ENCODE results near the gene AFF3.

The AFF3 gene

DNA sequence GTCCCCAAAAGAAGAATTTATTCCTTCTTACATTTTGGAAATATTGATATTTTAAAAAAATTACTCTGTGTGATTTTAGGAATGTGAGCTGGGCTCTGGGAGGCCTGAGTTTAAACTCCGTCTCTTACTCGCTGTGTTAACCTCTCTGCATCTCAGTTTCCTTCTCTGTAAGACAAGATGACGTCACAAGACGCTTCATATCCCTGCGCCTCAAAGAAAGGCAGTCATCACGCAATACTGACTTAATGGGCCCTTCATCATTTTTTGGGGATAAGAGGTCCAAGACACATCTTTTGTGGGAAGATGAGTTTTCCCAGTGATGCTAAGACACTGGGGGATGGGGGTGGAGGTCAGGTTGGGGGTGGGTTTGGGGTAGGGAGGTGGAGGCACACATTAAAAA is 320.4 kb downstream of the AFF3 start:
- DNase-seq (ENCODE audit: low read depth): peak; percentile 40

DNA sequence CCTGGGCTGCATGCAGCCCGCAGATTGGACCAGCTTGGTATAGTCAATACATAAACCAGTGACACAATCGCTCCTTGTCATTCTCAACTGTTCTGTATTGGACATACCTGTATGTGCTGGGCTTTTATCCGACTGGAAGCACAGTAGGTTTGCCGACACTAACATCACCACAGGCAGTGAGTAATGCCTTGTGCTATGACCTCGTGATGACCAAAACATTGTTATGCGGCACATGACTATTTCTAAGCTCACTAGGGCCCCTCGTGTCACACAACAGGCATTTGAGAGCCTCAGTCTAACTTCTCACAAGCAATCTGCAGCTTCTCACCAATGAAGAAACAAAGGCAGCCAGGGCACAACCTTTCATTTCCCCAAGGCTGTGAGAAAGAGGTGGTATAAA is 320.8 kb downstream of the AFF3 start:
- DNase-seq (ENCODE audit: low read depth): peak; percentile 97

- DNase-seq (ENCODE audit: low read depth): no peak
These were observed 321.4 kb downstream of the AFF3 start for GRCh38 chr2:99821039-99821438.

- no peak for DNase-seq (ENCODE audit: low read depth)
These were observed 322.6 kb downstream of the AFF3 start for GRCh38 chr2:99819766-99820165.

GRCh38 chr2:99818842-99819241 is 323.5 kb downstream of the AFF3 start:
- peak; percentile 66 for DNase-seq (ENCODE audit: low read depth)

- DNase-seq (ENCODE audit: low read depth): no peak
These were observed 325.5 kb downstream of the AFF3 start for GRCh38 chr2:99816908-99817307.

GRCh38 chr2:99812426-99812825 is 330.0 kb downstream of the AFF3 start:
- no peak for DNase-seq (ENCODE audit: low read depth)

DNA sequence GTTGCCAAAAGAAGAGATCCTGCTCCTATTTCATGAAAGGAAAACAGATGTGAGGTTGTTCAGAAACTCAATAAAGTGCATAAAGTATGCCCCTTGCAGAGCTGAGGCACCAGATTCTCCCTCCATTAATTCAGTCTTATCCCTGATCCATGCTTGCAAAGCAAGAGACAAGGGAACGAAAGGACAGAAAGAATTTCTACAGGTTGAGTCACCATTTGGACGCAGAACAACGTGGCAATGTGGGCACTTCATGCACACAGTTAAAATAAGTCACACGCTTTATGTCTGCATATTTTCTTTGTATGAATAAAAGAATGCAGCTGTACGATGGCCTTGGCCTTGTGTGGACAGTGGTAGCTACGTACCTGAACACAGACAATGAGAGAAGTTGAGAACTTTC is 330.8 kb downstream of the AFF3 start:
- peak; percentile 89 for DNase-seq (ENCODE audit: low read depth)

DNA sequence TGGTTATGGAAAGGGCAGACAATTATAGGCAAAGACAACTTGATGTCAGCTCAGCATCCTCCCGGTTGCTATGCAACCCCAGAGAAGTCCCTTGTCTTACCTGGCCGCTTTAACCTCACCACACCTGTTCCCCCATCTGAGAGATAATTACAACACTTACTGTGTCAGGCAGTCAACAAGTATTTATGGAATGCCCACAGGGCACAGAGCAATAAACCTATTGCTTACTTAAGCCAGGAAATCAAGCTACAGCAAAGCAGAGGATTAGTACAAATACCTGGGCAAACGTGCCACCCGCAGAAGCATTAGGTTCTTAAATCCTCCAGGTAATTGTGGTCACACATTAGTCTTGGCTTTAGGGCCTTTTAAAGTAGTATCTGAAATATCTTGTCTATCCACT is 332.2 kb downstream of the AFF3 start:
- no peak for DNase-seq (ENCODE audit: low read depth)

DNA sequence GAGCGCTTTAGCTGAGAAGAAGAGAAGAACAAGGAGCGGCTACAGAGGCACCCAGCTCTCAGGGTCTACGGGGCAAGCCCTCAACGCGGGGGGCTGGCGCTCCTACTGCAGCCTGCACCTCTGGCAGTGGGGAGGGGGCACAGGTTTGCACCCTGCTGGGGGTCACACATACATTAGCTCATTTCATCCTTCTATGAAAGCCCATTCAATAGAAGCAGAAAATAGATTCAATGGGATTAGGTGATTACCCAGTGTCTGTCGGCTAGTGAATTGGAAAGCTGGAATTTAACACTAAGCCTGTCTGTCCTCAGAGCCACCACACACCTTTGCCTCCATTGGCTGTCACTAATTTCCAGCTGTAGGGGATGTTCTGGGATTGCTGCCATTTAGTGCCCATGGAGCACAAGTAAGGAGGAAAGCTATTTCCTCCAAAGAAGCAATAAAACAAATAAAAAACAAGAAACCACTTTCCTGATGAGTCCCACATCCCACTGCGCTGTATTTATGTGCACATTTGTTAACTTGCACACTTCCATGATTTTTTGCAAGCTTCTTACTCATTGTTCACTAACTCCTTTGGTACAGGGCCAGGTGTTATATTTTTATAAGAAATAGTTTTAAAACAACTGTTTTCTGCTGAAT is 333.0 kb downstream of the AFF3 start:
- no peak for DNase-seq (ENCODE audit: low read depth)

GRCh38 chr2:99808361-99809200 is 333.8 kb downstream of the AFF3 start:
- no peak for DNase-seq (ENCODE audit: low read depth)

DNA sequence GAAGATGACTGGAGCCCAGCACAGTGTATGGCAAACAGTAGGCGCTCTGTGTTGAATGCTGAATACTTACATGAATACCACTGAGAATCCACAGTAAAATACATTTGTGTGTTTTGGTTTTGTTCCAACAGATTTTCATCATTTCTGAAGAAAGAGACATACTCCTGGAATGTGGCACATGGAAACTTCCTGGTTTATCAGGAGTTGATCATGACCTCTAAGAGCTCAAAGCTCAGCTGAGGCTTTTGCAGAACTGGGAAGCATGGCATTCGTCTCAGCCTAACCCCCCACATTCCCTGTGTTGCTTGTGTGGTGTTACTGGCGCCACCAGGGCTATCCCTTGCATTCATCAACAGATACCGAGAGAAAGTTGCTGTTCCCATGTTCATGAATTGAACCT is 335.6 kb downstream of the AFF3 start:
- DNase-seq (ENCODE audit: low read depth): peak; percentile 84

GRCh38 chr2:99805930-99806476 is 336.4 kb downstream of the AFF3 start:
- no peak for DNase-seq (ENCODE audit: low read depth)

DNA sequence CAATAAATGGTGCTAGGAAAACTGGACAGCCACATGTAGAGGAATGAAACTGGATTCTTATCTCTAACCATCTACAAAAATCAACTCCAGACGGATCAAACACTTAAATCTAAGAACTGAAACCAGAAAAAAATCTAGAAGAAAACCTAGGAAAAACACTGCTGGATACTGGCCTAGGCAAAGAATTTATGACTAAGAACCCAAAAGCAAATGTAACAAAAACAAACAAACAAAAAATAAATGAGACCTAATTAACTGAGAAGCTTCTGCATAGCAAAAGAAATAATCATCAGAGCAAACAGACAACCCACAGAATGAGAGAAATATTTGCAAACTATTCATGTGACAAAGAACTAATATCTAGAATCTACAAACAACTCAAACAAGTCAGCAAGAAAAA is 338.5 kb downstream of the AFF3 start:
- no peak for DNase-seq (ENCODE audit: low read depth)

- no peak for DNase-seq (ENCODE audit: low read depth)
These were observed 339.7 kb downstream of the AFF3 start for GRCh38 chr2:99802734-99803133.

DNA sequence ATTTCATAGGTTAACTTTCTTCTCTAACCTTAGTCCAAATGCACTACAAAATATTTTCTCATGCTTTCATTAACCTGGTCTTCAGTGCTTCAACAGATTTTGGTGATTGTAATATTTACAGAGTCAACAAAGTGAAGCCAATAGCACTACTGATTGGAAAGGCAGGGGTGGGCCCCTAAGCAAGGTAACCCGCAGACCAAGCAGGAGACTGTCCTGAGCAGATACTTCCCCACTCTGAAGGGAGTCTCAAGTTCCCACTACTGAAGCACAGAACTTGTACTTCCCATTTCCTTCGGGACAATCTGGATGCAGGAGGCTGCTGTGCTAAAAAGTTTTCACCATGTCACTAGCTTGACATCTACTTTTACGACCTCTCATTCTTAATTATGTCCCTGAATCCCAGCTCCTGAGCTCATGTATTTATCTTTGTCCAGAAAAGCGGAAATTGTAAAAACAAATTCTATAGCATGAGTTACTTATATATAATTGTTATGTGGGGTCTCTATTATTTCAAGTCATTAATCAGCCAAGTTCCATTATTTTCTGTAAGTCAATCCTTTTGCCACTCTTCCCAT is 341.0 kb downstream of the AFF3 start:
- DNase-seq (ENCODE audit: low read depth): no peak

- no peak for DNase-seq (ENCODE audit: low read depth)
These were observed 344.9 kb downstream of the AFF3 start for GRCh38 chr2:99797475-99797874.

- DNase-seq (ENCODE audit: low read depth): no peak
These were observed 348.0 kb downstream of the AFF3 start for GRCh38 chr2:99794414-99794813.

GRCh38 chr2:99793022-99793421 is 349.4 kb downstream of the AFF3 start:
- no peak for DNase-seq (ENCODE audit: low read depth)

GRCh38 chr2:99789849-99790248 is 352.5 kb downstream of the AFF3 start:
- DNase-seq (ENCODE audit: low read depth): no peak

DNA sequence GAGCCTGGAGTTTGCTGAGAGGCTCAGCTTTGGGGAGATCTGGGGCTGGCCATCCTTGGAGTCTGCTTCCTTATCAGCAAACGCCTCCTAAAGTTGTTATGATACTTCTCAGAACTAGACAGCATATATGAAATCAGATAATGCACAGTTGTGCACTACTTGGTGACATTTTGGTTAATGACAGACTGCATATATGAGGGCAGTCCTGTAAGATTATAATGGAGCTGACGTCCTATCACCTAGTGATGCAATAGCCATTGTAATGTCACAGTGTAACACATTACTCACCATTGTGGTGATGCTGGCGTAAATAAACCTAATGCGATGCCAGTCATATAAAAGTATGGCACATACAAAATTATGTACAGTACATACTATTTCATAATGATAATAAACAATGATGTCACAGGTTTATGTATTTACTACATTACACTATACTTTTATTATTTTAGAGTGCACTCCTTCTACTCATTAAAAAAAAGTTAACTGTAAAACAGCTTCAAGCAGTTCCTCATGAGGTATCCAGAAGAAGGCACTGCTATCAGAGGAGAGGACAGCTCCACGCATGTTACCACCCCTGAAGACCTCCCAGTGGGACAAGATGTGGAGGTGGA is 354.5 kb downstream of the AFF3 start:
- no peak for DNase-seq (ENCODE audit: low read depth)

DNA sequence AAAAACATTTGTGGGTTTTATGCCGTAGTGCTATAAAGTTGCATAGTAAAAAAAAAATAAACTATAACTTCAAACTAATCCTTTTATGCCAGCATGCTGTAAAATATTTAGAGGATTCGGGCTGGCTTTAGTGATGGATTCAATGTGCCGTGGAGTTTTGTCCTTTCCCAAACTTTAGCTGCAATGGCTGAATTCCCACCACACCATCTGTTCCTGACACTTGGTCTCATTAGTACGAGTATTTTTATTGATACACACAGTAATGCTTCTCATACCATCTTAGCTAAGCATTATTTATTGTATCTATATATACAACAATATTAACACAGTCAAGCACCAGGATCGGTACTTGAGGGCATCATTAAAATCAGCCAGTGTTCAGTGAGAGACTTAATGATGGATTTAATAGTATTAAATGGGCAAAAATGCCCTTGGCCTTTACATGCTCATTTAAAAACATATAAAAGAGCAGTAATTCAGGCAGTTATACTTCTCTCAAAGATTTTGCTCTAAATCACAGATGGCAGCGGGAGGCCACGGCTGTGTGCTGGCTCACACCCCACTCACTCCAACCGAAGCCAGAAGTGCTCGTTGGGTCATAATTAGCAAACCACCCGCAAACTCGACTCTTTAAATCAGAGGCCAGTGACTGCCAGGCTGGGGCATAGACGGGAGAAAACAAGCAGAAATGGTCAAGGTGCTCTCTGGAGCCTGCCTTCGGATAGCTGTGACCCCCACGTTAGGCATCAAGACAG is 355.6 kb downstream of the AFF3 start:
- no peak for DNase-seq (ENCODE audit: low read depth)

All from ELR (cell line).